Measurements from ENCODE around the gene CSK.
"Not testable (repeated sequence)": the region's sequence is repeated elsewhere in the genome, so short reads cannot be mapped to it uniquely, and the experiment has no call there.

CSK gene

DNA sequence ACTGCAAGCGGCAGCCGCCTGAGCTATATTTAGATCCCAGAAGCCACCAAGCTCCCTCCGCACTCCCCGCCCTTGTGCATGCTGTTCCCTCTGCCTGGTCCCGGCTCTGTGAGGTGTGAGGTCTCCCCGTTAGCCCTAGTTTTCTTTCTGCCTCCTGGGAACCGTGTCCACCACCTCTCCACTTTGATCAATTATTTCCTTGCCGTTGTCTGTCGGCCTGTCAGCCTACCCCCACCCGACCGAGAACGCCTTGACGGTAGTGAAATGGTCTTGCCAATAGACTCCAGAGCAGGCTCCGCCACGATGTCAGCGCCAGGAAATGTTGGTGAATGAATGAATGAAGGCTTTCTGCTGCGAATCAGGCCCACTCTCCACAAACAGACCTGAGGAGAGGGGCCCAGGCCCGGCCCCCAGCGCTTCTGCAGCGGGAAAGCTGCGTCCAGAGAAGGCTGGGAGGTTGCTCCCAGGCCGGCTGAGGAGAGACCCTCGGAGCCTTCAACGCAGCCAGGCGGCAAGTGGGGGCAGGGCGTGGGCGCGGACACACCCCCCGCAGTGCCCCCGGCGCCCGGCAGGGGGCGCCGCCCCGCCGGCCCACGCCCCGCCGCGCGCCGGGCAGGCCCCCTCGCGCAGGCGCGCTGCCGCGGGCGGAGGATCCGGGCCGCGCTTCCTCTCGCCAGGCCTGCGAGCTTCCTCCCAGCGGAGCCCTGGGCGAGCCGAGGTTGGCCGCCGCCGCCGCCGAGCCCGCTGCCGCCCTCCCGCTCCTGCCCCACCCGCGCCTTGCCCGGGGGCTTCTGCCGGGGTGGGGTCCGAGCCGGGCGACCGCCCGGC lies at the start of gene CSK:
Gene CSK (plus strand): TSS at position 650 of the 828 bp plus-strand sequence. CDS start 16,218 bp downstream, outside the sequence.
- DNase-seq: peak; percentile 75

DNA sequence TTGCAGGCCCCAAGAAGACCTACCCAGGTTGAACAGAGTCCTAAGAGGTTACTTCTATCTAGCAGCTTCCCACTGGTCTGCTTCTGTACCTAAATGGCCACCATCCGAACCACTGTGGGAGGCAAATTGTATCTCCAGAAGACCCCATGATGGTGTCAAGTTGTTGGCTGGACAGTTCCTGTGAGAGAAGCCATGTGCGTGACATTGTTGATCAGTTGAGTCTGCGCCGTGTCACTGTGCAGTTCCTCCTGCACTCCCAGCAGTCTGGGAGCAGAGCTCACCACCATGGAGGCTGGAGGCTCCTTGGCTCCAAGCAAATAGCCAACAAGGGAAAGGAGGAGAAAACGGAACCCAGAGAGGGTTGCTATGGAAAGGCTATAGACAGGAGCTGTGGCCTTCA lies 49.0 kb upstream of the CSK start:
- no peak for DNase-seq

DNA sequence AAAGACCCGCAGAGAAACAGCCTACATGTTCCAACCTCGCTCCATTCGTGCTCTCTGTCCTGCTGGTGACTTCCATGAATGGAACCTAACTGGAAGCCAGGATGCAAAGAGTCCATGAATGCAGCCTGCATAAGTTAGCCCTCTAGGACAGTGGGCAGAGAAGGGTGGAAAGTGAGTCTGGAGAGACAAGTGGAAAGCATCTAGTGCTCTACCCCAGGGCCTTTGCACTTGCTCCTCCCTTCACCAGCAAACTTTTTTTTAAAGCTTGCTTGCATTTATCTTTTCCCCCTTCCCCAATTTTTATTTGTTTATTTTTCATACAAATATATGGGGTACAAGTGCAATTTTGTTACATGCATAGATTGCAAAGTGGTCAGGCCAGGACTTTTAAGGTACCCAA lies 48.6 kb upstream of the CSK start:
- no peak for DNase-seq

DNA sequence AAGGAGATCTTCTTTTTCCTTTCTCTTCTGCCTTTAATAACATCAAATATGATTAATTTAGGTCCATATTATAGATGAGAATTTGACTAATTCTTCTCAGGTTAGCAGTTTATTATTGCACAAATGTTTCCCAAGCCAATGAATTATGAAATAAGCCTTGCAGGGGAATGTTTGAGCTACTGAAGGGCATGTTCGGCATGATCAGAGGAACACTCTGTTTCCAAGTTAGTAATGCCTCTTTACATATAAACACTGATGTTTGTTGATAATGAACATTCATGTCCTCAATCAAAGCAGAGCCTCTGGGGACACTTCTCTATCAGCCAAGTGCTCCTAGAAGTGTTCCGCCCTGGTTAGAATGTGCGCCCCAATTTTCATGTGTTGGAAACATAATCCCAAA lies 46.6 kb upstream of the CSK start:
- DNase-seq: no peak

DNA sequence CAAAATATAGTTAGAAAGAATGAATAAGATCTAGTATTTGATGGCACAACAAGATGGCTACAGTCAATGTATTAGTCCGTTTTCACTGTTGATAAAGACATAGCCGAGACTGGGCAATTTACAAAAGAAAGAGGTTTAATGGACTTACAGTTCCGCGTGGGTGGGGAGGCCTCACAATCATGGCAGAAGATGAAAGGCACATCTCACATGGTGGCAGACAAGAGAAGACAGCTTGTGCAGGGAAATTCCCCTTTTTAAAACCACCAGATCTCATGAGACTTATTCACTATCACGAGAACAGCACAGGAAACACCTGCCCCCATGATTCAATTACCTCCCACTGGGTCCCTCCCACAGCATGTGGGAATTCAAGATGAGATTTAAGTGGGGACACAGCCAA lies 43.6 kb upstream of the CSK start:
- not testable (repeated sequence) for DNase-seq

DNA sequence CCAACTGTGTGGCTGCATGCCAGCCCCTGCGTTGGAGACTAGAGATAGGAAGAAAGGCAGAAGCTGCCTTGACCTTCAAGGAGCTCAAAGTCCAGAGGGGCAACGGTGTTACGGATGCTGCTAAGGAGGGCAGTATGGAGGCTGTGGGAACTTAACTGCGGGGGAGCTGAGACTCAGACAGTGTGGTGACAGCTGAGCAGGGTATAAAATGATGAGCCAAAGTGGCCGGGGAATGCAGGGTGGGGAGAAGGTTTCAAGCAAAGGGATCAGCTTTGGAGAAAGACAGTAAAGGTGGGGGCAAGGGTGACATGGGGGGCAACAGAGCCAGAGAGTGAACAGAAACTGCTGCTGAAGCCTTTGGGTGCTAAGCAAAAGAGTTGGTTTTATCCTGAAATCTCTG lies 39.5 kb upstream of the CSK start:
- DNase-seq: no peak

DNA sequence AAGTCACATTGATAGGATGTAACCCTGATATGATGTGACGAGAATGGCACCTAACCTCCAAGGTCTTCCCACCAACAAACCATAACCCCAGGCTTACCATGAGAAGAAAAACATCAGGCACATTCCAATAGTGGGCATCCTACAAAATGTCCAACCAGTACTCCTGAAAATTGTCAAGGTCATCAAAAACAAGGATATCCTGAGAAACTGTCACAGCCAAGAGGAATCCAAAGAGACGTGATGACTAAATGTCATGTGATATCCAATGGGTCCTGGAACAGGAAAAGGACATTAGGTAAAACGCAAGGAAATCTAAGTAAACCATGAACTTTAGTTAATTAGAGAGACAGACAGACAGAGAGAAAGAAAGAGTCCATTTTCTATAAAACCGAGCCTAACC lies 35.5 kb upstream of the CSK start:
- DNase-seq: no peak

DNA sequence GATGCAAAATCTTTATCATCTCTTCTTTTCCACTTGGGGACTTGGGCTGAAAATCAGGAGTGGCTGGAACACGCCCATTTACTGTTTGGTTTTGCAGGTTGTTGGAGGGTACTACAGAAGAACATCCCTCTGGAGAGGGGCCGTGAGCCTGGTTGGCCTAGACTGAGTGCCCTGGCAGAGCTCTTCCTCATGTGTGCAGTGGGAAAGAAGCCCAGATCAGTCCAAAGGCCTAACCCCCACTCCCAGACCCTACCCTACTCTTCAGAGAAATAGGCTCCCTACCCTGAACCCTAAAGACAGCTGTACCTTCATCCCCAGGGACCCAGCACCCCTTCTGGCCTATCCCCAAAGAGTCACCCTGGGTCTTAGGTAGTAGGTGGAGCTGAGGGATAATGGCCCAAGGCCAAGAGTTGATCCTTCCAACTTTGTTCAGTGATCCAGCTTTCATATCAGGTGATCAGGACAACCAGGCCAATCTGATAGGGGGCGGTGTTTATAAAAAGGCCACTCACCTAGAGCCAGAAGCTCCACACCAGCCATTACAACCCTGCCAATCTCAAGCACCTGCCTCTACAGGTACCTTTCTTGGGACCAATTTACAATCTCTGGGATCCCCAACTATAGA lies 33.4 kb upstream of the CSK start, which contains the start of gene CYP1A2:
Gene CYP1A2 (plus strand): TSS at position 524 of the 625 bp plus-strand sequence. CDS start 894 bp downstream, outside the sequence.
- DNase-seq: no peak

DNA sequence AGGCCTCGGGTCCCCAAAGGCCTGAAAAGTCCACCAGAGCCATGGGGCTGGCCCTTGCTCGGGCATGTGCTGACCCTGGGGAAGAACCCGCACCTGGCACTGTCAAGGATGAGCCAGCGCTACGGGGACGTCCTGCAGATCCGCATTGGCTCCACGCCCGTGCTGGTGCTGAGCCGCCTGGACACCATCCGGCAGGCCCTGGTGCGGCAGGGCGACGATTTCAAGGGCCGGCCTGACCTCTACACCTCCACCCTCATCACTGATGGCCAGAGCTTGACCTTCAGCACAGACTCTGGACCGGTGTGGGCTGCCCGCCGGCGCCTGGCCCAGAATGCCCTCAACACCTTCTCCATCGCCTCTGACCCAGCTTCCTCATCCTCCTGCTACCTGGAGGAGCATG lies 32.0 kb upstream of the CSK start:
- no peak for DNase-seq

DNA sequence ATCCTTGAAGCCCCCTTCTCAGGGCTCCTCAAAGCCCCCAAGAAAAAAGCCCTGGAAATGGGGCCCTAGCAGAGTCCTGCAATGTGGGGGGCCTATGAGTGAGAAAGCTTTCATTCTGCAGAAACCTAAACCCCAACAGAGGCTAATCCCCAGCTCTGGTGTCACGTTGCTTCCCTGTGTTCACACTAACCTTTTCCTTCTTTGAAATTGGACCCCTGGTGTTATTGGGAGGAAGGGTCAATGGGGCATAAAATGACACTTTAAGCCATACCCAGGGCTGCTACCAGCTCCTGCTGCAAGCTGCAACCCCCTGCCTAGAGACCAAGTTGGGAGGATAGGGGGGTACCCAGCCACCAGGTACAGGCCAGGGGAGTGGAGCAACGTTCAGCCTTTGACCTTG lies 31.1 kb upstream of the CSK start:
- no peak for DNase-seq

DNA sequence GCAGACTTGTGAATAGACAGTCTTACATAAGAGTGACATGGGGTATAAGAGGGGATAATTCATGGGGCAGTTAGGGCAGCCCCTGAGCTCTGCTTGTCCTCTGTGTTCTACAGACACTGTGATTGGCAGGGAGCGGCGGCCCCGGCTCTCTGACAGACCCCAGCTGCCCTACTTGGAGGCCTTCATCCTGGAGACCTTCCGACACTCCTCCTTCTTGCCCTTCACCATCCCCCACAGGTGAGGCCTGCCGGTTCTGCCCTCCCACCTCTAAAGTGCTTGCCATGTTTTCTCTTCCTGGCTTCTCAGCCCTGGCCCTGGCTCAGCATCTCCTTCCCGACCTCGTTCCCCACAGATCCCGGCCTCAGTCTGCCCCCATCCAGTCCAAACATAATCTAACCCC lies 29.9 kb upstream of the CSK start:
- no peak for DNase-seq

DNA sequence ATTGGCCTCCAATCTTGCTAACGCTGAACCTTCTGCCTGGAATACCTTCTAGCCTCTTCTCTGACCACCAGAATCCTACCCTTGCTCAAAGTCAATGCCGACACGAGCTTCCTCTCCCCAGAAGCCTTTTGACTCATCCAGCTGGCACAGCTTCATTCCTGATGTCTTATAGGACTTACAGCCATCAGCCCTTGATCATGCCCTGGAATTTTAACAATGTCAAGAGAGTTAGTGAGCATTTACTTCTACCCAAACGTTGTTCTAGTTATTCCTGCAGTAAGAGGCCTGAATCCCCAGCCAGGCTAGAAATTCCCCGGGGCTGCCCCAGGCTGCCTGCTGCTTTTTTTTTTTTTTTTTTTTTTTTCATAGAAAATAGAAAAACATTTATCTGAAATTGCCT lies 29.3 kb upstream of the CSK start:
- DNase-seq: peak; percentile 90

DNA sequence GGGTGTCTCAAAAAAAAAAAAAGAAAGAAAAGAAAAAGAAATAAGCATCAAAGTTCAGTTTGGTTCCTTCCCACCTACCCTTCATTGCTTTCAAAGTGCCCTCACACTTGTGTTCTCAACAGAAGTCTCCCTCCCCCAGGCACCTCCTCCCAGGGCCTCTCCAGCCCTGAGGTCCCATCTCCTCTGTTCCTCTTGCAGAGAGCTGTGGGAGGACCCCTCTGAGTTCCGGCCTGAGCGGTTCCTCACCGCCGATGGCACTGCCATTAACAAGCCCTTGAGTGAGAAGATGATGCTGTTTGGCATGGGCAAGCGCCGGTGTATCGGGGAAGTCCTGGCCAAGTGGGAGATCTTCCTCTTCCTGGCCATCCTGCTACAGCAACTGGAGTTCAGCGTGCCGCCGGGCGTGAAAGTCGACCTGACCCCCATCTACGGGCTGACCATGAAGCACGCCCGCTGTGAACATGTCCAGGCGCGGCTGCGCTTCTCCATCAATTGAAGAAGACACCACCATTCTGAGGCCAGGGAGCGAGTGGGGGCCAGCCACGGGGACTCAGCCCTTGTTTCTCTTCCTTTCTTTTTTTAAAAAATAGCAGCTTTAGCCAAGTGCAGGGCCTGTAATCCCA lies 27.2 kb upstream of the CSK start:
- no peak for DNase-seq

DNA sequence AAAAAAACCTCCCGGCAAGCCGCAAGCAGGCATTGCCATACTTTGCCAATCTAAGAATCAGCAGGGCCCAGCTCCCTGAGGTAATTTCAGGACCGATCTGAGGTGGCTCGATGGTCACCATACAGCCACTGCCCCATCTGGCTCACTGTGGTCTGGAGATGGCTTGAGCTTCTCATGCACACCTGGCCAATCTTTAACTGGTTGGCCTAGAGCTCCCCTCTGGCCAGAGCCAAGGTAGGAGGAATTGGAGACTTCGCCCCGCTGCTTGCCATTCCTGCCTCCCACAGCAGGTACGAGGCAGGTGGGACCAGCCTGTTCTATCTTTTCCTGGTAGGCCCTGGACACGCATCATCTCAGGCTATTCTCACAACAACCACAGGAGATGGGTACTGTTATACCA lies 23.1 kb upstream of the CSK start:
- no peak for DNase-seq

DNA sequence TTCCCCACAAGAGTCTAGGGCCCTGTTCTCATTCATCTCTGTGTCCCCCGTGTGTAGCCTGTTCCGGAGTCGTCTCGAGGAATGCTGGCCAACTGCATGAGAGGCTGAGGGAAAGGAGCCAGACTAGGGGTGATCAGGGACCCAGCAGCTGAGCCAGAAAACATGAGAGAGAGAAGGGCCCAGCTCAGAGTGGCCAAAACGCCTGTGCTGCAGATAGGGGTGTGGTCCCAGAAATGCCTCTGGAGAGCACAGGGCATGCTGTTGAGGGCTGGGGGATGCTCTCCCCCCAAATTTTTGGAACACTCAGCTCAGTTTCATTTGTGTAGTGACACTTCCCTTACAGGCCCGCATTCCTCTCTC lies 19.1 kb upstream of the CSK start:
- DNase-seq: no peak

DNA sequence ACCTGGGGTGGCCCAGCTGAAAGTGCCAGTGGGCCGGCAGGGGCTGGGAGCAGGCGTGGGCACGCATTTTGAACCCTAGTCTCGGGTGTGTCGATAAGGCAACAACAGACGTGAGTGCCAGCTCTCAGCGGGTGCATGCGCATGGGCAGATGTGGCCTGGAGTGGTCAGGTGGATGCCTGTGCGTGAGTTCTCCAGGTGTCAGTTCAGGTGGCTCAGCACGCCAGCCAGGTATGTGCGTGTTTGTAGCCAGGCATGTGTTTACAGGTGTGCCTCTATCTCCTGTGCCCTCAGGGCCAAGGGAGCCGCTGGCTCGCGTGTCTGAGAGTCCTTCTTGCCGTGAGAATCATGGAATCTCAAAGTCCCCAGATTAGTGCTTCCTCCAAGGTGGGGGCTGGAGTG lies 18.5 kb upstream of the CSK start:
- DNase-seq: no peak

DNA sequence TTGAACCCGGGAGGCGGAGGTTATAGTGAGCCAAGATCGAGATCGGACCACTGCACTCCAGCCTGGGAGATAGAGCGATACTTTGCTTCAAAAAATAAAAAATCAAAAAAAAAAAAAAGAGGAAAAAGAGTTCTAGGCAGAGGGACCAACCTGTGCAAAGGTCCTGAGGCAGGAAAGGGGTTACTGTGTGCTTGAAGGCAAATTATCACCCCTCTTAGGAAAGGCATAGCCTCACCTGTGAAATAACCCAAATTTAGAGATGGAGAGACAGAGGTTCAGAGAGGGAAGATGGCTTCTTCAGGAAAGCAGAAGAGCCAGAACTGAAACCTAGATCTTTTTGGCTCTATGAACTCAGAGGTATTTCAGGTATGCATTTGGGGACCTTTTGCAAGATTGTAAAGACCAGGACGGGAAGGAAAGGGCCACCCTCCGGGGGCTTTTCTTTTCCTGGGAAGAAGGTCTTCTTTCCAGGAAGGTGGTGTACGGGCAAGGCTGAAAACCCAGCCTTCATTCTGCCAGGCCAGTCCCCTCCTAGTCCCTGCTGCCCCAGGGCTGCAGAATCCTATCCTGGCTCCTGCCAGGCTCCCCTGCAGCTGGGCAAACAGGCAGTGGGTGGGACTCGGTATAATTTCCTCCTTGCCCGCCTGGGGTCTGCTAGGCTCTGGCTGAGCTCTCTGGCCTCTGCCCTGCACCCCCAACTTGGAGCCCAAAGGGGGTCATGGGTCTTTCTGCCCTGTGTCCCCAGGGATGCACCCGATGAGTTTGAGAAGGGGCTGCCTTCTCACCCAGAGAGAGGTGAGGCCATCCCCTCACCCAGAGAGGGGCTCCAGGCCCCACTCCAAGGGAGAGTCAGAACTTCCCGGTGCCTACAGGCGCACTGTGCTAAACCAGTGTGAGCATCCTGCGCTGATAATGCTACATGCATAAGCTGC lies 14.4 kb upstream of the CSK start:
- no peak for DNase-seq

DNA sequence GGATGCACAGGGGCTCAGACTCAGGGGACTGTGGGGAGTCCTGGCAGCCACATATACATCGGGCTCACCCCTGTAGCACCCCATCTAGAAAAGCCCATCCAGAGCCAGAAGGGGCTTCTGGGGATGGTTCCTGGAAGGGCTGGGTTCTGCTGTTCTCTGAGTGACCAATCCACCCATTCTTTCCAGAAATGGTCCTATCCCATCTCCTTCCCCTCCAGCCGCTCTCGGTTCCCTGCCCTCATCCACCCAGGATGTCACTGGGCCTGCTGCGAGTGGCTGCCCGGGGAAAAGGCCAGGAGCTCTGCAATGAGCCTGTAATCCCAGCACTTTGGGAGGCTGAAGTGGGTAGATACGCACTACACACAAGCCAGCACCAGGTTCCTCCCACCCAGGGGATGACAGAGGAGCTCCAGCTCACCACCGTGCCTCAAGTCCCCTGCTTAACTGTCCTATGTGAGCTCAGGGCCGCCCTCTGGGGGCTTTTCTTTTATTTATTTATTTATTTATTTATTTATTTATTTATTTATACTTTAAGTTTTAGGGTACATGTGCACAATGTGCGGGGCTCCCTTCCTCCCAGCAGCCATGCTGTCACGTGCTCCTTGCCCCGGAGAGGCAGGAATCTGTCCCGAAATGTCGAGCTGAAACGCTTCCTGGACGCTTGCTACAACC lies 13.6 kb upstream of the CSK start:
- no peak for DNase-seq

DNA sequence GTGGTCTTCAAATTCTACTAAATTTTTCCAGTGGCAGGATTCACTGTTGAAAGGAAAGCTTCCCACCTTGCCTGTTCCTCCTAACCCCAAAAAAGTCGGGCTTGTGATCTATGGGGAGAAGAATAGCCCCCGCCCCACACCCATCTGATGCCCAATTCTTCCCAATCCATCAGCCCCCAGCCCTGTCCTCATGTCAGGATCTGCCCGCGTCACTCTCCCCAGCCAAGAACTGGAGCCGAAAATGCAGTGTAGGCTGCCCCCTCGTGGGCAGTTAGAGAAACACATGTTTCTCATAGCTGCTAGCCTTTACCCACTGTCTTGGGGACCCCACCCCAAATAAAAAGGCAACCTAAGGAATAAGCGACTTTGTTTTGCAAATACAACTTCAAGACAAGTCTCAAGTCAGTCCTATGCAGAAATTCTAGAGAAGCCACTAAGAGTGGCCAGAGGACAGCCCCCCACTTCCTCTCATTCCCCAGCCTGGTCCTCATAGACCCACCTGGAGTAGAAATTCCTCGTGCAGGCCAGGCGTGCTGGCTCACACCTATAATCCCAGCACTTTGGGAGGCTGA lies 13.0 kb upstream of the CSK start:
- DNase-seq: peak; percentile 59

DNA sequence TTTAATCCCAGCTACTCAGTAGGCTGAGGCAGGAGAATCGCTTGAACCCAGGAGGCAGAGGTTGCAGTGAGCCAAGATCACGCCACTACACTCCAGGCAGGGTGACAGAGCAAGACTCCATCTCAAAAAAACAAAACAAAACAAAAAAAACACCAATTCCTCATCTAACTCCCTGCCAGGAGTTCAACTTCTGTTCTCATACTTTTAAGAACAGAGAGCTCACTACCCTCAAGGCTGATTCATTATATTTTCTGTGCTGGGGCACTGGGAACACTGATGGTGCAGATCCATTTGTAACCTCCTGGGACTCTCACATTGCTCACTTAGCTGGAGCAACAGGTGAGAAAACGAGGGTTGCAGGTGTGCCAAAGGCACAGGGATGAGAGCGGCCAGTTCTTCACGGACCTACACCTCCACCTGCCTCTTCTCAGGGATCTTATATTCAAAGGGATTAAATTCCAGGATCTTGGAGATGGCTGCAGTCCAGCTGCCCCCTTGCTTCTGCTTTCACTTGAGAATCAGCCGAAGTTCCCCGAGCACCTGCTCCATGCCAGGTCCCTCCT lies 12.3 kb upstream of the CSK start:
- no peak for DNase-seq

DNA sequence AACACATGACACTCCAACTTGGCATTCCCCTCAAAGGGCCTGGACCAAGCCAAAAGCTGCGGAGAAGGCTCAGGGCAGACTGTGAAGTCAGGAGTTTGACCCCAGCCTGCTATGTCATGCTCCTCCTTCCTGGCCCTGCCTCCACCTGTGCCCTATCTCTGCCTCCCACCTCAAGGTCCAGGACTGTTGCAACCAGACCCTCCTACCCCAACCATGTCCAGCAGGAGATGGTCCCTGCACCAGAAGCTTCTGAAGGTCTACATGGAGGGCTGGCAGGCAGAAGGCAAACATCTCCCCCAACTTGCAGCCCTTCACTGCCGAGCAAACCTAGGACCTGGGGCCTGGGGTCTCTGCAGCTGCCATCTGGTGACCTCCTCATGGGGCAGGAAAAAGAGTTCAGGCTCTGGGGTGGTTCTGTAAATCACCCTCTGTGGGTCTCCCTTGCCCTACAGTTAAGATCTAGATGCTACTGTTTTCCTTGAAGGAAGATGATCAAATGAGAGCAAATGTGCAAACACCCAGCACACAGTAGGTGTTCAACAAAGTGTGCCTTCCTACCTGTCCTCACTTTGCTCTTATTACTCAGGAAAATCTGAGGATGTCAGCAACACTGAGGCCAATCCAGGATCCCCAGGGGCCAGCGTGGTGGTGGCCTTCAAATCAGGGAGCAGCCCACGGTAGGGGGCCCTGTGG lies 11.5 kb upstream of the CSK start:
- no peak for DNase-seq
